GM18505 (cell line): ENCODE results near the gene ATG4A.

Experiments used
- ATAC-seq: cut with Tn5 transposase; IDR thresholded peaks from one replicate; pipeline ENCODE4 v1.9.1; 2021; ENCODE audit not compliant: unreplicated experiment
- POLR2A ChIP-seq: IDR thresholded peaks from 4 replicates; pipeline ENCODE4 v1.6.1; 2011; ENCODE audit warnings: borderline replicate concordance; ENCODE audit not compliant: insufficient read depth, insufficient read length; ENCODE audit errors: extremely low read depth

Gene ATG4A

DNA sequence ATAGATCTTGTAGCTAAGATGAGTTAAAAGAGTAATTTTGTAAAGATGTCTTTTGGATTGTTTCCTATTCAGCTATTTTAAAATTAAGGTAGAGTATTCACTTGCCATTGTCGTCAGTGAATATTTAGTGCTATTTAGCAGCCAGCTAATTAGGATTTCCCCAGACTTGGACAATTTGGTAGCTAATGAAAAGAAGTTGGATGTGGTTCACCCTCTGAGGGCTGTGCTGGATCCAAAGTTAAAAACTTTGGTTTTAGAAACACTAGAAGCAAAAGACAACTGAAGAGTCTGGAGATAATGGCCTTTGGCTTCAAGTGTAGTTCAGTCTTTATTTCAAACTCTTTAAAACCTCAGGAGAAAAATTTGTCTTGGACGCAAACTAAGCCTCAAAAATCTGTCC is 41.3 kb downstream of the ATG4A start:
- ATAC-seq, result no peak
- no peak for TF ChIP-seq POLR2A

DNA sequence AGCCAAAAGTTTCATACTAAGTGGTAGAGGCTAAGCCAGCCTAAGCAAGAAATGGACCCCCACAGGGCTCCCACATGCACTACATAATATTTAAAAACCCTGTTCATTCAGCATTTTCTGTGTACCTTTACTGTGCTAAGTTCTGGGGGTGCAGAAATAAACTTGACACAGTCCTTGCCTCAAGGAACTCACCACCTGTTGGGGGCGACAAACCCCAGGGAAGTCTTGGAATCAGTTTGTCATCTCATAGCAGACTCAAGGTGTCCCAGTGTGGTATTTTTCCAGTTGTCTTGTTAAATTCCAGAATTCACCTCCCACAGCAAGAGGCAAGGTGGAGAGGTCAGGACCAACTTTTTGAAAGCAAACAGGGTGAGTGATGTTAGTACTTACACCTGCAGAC is 43.1 kb downstream of the ATG4A start:
- TF ChIP-seq POLR2A, result no peak
- ATAC-seq, result no peak

DNA sequence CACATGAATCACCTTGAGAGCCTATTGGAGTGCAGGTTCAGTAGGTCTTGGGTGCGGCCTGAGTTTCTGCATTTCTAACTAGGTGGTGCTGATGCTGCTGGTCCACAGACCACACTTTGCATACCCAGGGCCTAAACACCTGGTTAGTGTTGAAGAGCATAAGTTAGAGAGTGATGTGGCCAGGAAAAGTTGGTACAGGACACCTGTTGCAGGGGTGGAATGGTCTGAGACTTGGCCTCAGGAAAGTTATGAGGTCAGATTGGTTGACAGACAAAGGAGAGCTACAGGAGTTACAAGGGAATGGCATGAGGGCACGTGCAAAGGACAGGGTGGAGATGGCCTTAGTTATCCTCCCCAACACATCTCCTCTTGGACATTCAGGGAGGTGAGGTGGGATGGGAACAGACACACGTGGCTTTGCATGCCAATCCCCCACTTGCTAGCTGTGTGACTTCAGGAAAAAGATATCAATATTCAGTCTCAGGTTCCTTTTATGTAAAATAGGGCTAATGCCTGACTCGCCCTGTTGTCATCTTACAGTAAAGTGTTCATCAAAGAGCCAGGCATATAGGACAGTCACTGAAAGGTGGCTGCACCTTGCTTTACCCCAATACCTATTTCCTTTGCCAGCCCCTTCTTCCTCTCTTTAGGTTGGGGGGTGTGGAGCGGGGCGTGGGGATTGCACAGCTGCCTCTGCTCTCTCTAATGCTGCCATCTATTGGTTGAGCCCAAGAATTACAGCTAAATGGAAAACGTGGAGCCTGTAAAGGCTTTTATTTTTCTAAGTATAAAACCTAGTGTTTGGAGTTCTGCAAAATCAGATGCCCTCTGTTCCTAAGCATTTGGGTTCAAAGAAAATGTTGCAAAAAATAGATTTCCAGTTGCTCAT is 47.5 kb downstream of the ATG4A start:
- ATAC-seq, result no peak
- TF ChIP-seq POLR2A, result no peak

DNA sequence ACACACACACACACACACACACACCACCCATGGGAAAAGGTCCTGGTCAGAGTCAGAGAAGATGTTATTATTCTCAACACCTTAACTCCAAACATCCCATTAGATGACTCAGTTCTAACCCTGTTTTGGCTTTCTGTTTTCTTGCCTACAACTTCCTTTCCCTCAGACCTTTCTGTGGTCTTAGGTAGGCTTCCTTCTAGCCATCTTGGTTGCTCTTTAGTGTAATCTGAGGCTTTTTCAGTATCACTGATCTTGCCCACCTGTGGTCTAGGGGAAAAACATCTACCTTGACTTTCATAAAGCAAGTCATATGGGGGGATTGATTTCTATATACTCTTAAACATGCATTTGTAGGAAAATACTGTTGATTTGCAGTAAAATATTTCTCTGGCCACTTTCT is 56.9 kb downstream of the ATG4A start:
- TF ChIP-seq POLR2A, result no peak
- ATAC-seq, result no peak

DNA sequence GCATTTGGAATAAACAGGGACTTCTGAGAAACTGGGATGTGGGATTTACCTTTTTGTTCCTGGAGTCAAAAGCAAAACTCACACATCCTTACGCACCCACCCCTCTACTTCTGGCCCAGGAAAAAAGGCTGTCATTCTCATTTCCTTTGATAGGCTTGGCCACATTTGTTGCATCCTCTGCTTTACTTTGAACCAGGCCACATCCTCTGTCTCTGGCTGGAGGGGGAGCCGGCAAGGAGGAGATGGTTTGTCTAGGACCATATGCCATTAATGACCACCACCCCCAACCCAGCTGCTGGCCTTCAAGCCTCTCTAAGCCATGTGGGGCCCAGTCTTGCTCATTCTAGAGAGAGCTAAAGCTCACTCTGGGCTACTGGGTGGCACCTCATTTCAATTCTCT is 64.5 kb downstream of the ATG4A start:
- no peak for ATAC-seq
- no peak for TF ChIP-seq POLR2A

DNA sequence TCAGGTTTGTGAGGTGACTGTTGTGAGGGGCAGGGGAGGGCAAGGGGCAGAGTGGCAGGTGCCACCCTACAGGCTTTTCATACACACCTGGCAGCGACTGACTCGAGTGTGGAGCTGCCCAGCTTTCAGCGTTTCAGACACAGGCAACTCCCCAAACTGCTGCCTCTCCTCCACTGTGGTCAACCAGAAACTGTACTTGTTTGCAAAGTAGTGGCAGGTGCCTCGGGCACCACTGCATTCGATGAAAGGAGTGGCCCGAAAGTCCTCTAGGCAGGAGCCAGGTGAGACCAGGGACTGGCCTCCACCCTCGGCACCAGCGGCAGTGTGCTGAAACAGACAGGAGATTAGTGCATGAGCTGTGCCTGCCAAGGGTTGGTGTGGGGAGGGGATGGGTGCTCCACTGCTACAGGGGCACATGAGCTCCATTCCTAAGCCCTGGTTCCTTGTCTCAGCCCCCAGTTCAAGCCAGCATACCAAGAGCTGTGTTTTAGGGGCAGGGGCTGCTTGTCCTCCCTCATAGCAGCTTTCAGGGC is 65.4 kb downstream of the ATG4A start:
- TF ChIP-seq POLR2A, result no peak
- ATAC-seq, result no peak

DNA sequence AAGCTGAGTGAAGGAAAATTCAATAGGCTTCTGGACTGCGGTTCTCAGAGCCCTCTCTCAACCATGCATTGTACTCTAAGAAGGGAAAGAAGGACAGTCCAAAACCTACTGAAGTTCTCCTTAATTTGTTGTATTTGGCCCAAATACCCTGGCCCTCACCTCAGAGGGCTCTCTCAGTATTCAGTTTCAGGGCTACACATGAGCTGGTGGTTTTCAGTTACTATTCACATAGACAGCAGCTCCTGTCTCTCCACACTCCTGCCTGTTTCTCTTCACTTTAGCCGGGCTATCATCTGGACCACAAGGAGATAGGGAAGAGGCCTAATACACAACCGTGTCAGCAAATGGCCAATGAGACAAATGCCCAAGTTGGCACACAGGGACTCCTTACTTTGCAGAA is 66.0 kb downstream of the ATG4A start:
- no peak for ATAC-seq
- no peak for TF ChIP-seq POLR2A

DNA sequence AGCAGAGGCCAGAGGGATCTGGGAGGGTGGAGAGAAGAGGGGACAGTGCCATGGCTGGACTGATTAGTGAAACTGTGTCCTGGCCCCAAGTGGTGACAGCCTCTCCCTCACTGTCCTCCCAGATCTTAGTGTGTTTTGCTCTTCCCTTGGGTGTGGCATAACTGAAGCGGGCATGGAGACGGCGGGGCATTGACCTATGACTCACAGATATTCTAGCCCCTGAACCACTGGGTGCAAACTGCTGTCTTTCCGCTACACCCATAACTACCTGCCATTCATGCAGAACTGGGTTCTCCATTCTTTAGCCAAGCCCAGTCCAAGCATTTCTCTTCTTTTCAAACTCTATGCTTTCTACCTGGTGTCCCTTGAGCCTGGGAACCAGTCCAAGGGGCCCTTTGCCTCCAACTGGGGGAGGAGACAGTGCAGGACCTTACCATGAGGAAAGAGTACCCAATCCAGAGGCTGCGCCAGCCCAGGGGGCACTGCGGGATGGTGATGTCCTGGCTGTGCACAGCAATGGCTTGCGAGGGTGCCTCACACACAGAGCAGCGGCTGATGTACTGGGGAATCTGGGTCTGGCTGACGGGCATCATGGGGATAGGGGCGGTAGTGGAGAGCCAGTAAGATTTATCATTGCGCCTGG is 67.6 kb downstream of the ATG4A start:
- no peak for ATAC-seq
- TF ChIP-seq POLR2A, result no peak

DNA sequence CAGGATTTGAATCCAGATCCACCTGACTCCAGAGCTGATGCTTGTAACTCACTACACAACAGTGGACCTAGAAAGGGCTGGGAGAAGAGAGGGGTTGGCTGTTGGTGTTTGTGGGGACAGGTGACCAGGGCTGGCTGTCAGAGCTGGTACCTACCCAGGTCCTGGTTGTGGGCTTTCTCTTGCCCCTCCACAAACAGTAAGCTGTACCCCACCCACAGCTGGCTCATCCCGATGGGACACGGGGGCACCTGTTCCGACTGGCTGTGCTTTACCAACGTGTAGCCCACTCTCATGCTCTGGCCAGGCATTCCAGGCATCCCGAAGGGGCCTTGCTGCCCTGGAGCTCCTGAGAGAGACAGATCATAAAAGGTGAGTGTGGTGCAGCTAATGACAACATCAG is 68.7 kb downstream of the ATG4A start:
- no peak for ATAC-seq
- TF ChIP-seq POLR2A, result no peak

DNA sequence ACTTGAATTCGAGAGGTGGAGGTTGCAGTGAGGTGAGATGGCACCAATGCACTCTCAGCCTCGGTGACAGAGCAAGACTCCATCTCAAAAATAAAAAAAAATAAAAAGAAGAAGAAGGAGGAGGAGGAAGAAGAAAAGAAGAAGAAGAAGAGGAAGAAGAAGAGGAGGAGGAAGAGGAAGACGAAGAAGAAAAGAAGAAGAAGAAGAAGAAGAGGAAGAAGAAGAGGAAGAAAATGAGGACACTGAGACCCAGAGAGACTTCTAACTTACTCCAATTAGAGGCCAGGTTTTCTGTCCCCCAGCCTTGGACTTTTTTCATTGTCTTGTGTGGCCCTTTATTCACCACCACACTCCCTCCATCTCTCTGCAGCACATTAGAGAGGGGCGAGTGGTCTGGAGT is 70.7 kb downstream of the ATG4A start:
- no peak for ATAC-seq
- TF ChIP-seq POLR2A, result no peak

DNA sequence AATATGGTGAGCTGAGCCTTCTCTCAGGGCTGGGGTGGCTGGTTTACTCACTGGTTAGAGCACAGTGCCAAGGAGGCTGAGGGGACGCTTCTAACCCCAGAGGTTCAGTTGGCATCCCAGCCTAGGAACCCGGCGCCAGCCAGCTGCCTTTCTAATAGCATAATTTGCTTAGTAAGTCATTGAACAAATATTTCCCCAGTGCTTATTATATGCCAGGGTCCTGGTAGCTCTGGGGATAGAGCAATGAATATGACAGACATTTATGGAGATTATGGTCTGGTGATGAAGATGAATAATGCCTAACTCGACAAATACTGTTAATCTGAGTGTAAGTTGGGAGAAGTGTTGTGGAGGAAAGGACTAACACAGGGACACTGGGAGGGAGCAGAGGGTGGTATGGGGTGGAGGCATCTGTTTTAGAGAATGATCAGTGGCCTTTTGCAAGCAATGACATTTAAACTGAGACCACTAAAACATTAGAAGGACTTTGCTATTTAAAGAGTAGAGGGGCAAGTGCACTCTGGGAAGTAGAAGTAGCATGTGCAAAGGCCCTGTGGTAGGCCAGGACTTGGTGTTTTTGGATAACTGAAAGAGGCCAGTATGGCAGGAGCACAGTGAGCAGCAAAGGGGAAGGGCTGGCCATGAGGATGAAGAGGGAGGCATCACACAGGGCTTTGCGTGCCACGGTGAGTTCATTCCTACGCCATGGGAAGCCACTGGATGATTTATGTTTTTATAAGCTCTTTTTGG is 71.9 kb downstream of the ATG4A start:
- ATAC-seq, result no peak
- TF ChIP-seq POLR2A, result no peak

DNA sequence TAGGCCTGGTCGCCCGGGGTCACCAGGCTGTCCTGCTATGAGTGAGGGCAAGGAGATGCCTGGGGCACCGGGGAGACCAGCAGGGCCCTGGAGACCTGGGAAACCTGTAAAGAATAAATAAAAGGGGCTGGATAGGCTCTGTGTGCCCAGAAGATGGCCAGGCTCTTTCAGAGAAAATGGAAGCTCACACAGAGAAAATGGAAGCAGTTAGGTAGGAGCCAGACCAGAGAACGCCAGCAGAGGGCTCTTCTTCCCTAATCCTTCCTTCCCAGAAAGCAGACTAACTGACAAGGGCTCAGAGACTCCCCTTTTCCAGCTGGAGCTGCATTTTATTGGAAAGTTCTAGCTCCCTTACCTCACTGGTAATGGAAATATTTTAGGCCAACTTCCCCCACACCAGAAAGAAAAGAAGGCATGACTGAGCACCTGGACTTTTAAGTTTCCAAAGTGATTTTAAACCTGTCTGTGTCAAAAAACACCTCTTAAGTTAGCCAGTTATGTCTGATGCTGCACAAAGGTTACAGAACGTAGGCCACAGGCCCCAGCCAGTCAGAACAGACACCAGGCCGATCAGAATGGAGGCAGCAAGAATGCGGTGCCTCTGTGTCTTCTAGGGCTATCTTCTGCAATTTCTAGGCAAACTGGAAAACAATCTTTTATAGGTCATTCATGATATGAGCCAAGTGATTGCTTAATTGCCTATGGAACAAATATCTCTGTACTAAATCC is 74.0 kb downstream of the ATG4A start:
- no peak for ATAC-seq

DNA sequence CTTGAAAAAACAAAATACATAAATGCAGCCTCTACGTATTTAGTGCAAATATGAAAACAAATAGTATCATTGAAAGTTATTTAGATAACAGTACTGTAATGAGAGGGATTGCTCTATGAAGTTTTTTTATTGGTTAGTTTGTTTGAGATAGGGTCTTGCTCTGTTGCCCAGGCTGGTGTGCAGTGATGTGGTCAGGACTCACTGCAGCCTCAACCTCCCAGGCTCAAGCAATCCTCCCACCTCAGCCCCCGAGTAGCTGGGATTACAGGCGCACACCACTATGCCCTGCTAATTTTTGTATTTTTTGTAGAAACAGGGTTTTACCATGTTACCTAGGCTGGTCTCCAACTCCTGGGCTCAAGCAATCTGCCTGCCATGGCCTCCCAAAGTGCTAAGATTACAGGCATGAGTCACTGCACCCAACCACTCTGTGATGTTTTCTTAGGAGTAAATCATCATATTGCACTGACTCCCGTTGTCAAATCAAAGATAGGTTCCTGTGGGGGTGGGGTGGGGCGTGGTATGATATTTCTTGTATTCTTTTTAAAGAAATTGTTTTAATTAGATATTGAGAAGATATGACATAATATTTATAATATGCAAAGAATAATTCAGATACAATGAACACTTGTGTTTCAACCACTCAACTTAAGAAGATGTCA is 75.8 kb downstream of the ATG4A start:
- no peak for TF ChIP-seq POLR2A
- ATAC-seq, result no peak

More for the DNA sequence above, 74.0 kb downstream of the ATG4A start:
- TF ChIP-seq POLR2A, result no peak
